Stimulated activated CD4-positive, alpha-beta T cell treated with anti-CD3 and anti-CD28 coated beads, Interleukin-1b, Interleukin-23, amount 100 ng/mL, for 4 hours (primary cell): ENCODE measurements around the gene PSAP.

ENCODE experiments used
- DNase-seq, 2 donors: peaks; one replicate each; pipeline ENCODE4 v3.0.0-alpha.2; 2020; ENCODE audit warnings: low read depth in 2 of 2

Gene PSAP

GRCh38 chr10:71845410-71846405 is 5.3 kb downstream of the PSAP start:
- DNase-seq = no peak

GRCh38 chr10:71844695-71845094 is 6.4 kb downstream of the PSAP start:
- DNase-seq = no peak

GRCh38 chr10:71844084-71844483 is 7.0 kb downstream of the PSAP start:
- no peak for DNase-seq

- DNase-seq = no peak
These were observed 8.0 kb downstream of the PSAP start for GRCh38 chr10:71842856-71843686.

GRCh38 chr10:71842422-71842821 is 8.6 kb downstream of the PSAP start:
- DNase-seq = no peak

- no peak for DNase-seq
These were observed 10.1 kb downstream of the PSAP start for GRCh38 chr10:71840958-71841335.

- no peak for DNase-seq
These were observed 10.7 kb downstream of the PSAP start for GRCh38 chr10:71840177-71840957.

- no peak for DNase-seq
These were observed 12.5 kb downstream of the PSAP start for GRCh38 chr10:71838264-71839211.

- no peak for DNase-seq
These were observed 13.8 kb downstream of the PSAP start for GRCh38 chr10:71837098-71837827.

GRCh38 chr10:71836596-71836974 is 14.5 kb downstream of the PSAP start:
- no peak for DNase-seq

GRCh38 chr10:71835671-71836595 is 15.1 kb downstream of the PSAP start:
- no peak for DNase-seq

- DNase-seq = no peak
These were observed 16.7 kb downstream of the PSAP start for GRCh38 chr10:71834343-71834674.

GRCh38 chr10:71833451-71834342 is 17.4 kb downstream of the PSAP start:
- DNase-seq = no peak

GRCh38 chr10:71832967-71833366 is 18.1 kb downstream of the PSAP start:
- DNase-seq = no peak

GRCh38 chr10:71831646-71832552 is 19.2 kb downstream of the PSAP start:
- no peak for DNase-seq

GRCh38 chr10:71830726-71831125 is 20.3 kb downstream of the PSAP start:
- no peak for DNase-seq

GRCh38 chr10:71829896-71830295 is 21.2 kb downstream of the PSAP start:
- no peak for DNase-seq
